T-helper 17 cell (primary cell): ENCODE measurements around the gene OLA1. TPM values are rescaled to one million over a fixed set of nuclear protein-coding genes. Genes with fewer than 3 reads are reported as not detected.

Source experiments
- ATAC-seq: fragments of 150-1000 bp; cut with Tn5 transposase; 2 replicates; pipeline ENCODE4 v1.10.0; 2021; ENCODE audit warnings: mild to moderate bottlenecking, moderate library complexity
- DNase-seq, 3 donors: peaks; one replicate each; pipeline versions ENCODE4 v3.0.0 to v3.0.0-alpha.2; 2020 to 2021
- H3K9me3 ChIP-seq: one replicate; pipeline ENCODE4 v1.7.0; 2013; ENCODE audit warnings: low read length, mild to moderate bottlenecking; ENCODE audit not compliant: control insufficient read depth, poor library complexity, severe bottlenecking
- H3K27ac Mint-ChIP-seq: one replicate; pipeline ENCODE4 v1.8.0; 2022; ENCODE audit warnings: mild to moderate bottlenecking, moderate library complexity, mixed read lengths
- H3K27me3 Mint-ChIP-seq: one replicate; pipeline ENCODE4 v1.8.0; 2022; ENCODE audit warnings: mixed read lengths
- H3K36me3 Mint-ChIP-seq: one replicate; pipeline ENCODE4 v1.8.0; 2022; ENCODE audit warnings: low read depth, mixed read lengths
- H3K4me1 Mint-ChIP-seq: one replicate; pipeline ENCODE4 v1.8.0; 2022; ENCODE audit warnings: mild to moderate bottlenecking, mixed read lengths
- H3K4me3 Mint-ChIP-seq: one replicate; pipeline ENCODE4 v1.8.0; 2022; ENCODE audit warnings: mild to moderate bottlenecking, moderate library complexity, mixed read lengths
- total RNA-seq, 4 donors: library from RNA in 2 of 4; stranded (reverse) in 2 of 4; gene quantifications; one replicate each; pipeline ENCODE4 v1.2.3 and lab custom pipeline; 2022 to 2026

OLA1 gene
- total RNA-seq, 2 donors from 2014 or later, result 42.3 to 43.6 TPM

DNA sequence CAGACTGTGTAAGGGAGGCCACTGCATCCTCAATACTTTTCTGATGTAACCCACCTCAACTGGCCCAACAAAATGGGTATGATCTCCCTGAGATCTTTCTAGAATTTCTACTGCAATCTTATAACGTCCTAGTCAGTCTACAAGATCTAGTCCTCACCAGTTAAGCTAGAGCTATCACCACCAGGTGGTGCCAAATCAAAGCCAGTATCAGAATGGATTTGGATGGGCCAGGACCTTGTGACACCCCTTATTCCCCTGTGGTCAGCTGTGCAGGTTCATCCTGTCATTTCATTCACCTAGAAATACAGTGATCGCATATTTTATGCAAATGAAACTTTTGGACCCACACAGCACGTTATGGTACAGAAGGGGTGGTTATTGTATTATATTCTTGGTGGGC, 90.3 kb downstream of the OLA1 start:
- peaks cover 19% of the 10 kb centered on the region for H3K4me1 Mint-ChIP-seq
- no peaks in the 10 kb centered on the region for H3K36me3 Mint-ChIP-seq
- no peaks in the 10 kb centered on the region for H3K27me3 Mint-ChIP-seq
- DNase-seq (no peak), ATAC-seq (no peak)
- no peaks in the 10 kb centered on the region for H3K9me3 ChIP-seq
- H3K4me3 Mint-ChIP-seq, result no peak overlapping the region
- H3K27ac Mint-ChIP-seq, result no peak overlapping the region

DNA sequence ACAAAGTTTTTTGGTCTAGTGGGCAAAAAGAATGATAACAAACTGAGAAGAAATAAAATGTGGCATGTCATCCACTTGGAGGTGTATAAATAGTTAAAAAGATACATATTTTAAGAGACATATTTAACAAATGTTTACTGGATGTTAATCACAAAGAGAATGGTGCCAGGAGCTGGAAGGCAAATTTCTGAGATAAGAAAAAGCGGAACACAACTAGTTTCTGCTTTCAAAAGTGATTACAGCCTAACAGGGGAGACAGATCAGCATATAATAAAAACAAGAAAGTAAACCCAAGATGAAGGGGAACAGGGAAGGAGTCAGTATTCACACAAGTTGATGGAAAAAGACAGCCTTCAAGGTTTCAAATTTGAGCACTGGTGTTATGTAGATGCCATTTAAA, 91.3 kb downstream of the OLA1 start:
- H3K4me1 Mint-ChIP-seq, result peaks cover 17% of the 10 kb centered on the region
- DNase-seq (no peak), ATAC-seq (no peak)
- H3K4me3 Mint-ChIP-seq, result no peak overlapping the region
- H3K9me3 ChIP-seq, result no peaks in the 10 kb centered on the region
- no peak overlapping the region for H3K27ac Mint-ChIP-seq
- H3K36me3 Mint-ChIP-seq, result no peaks in the 10 kb centered on the region
- no peaks in the 10 kb centered on the region for H3K27me3 Mint-ChIP-seq

- no peak overlapping the region for H3K27ac Mint-ChIP-seq
- peaks cover 4% of the 10 kb centered on the region for H3K36me3 Mint-ChIP-seq
- no peak overlapping the region for H3K4me3 Mint-ChIP-seq
- no peak for ATAC-seq
- H3K27me3 Mint-ChIP-seq, result no peaks in the 10 kb centered on the region
- no peak for DNase-seq
- peaks cover 13% of the 10 kb centered on the region for H3K4me1 Mint-ChIP-seq
- H3K9me3 ChIP-seq, result no peaks in the 10 kb centered on the region
Observed at GRCh38 chr2:174153757-174154680, 94.3 kb downstream of the OLA1 start.

DNA sequence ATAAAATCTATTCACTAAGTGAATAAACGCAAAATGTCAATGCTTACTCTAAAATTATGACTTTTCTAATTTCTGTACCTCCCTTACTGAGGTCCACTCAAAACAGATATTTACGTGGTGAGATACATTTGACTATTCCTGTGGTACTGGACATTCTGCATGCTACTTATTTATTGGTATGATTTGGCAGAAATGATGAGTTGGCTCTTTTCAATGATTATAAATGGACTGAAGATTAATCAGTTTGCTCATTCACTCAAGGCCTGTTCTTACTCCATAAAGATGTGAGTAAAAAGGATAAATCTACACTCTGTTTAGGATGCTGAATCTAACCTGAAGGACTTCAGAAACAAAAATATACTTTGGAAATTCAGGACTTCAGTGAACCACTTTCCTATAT, 98.8 kb downstream of the OLA1 start:
- H3K27me3 Mint-ChIP-seq, result no peaks in the 10 kb centered on the region
- ATAC-seq (no peak), DNase-seq (no peak)
- no peak overlapping the region for H3K4me3 Mint-ChIP-seq
- no peak overlapping the region for H3K27ac Mint-ChIP-seq
- no peaks in the 10 kb centered on the region for H3K9me3 ChIP-seq
- peaks cover 17% of the 10 kb centered on the region for H3K4me1 Mint-ChIP-seq
- peaks cover 13% of the 10 kb centered on the region for H3K36me3 Mint-ChIP-seq

DNA sequence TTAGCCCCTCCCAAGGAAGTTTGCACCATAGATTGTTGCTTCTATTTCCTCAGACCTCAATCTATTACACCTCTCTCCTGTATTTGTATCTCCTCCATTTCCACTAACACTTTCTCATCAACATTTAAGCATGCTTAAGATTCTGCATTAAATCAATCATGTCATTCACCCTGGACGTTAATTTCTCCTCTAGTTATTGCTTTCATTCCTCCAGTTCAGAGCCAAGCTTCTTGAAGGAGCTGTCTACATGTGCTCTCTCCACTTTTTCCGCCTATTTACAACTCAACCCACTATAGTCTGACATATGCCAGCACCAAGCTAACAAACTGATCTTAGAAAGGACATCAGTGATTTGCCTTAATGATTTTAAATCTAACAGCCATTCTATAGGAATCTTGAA, 99.5 kb downstream of the OLA1 start:
- Mint-ChIP-seq H3K36me3 (peaks cover 13% of the 10 kb centered on the region), H3K4me1 (peaks cover 13% of the 10 kb centered on the region), H3K27ac (no peak overlapping the region), H3K27me3 (no peaks in the 10 kb centered on the region), H3K4me3 (no peak overlapping the region)
- ATAC-seq (no peak), DNase-seq (no peak)
- H3K9me3 ChIP-seq, result no peaks in the 10 kb centered on the region

DNA sequence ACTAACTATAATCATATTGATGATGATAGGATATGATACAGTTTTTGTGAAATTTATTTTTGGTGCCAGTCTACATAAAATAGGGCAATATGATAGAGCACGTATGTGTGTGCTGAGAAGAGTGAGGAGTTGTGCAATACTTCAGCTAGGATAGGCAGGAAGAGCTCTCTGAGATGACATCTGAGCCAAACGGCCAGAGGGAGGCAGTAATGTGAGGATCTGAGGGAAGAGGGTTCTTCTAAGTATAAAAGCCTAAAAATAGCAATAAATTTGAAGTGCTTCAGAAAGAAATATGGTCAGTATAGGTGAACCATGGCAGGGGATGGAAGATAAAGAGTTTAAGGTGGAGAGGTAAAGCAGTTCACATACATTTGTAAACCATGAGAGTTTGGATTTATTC, 102.5 kb downstream of the OLA1 start:
- H3K27me3 Mint-ChIP-seq, result no peaks in the 10 kb centered on the region
- H3K9me3 ChIP-seq, result no peaks in the 10 kb centered on the region
- H3K27ac Mint-ChIP-seq, result no peak overlapping the region
- DNase-seq (no peak), ATAC-seq (no peak)
- peaks cover 11% of the 10 kb centered on the region for H3K36me3 Mint-ChIP-seq
- no peak overlapping the region for H3K4me3 Mint-ChIP-seq
- peaks cover 13% of the 10 kb centered on the region for H3K4me1 Mint-ChIP-seq

DNA sequence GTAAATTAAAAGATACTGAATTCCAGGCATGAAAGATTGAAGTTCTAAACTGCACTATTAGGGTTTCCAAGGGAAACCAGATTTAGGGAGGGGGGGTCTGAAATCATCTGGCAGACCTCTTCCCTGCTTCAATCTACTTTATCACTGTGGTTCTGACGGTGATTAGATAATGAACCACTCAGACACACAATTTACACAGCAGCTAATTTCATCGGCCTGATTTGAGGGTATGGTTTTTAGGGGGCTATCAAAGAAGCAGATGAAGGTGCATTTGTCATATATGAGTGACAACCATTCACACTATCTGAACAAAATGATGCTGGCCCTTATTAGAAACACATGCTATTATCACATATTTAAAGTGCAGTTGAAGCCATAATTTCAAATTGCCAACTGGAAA, 106.0 kb downstream of the OLA1 start:
- ATAC-seq (no peak), DNase-seq (no peak)
- H3K27me3 Mint-ChIP-seq, result no peaks in the 10 kb centered on the region
- no peak overlapping the region for H3K4me3 Mint-ChIP-seq
- peaks cover 8% of the 10 kb centered on the region for H3K4me1 Mint-ChIP-seq
- peaks cover 9% of the 10 kb centered on the region for H3K36me3 Mint-ChIP-seq
- H3K27ac Mint-ChIP-seq, result no peak overlapping the region
- H3K9me3 ChIP-seq, result no peaks in the 10 kb centered on the region

DNA sequence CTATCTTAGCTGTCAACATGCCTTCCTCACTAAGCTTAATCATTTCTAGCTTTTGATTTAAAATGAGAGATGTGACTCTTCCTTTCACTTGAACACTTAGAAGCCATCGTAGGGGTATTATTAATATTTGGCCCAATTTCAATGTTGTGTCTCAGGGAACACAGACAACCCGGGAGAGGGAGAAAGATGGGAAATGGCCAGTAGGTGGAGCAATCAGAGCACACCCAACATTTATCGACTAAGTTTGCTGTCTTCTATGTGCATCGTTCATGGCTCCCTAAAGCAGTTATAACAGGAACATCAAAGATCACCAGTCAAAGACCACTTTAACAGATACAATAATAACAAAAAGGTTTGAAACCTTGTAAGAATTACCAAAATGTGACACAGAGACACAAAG, 110.2 kb downstream of the OLA1 start:
- no peak overlapping the region for H3K27ac Mint-ChIP-seq
- peaks cover 3% of the 10 kb centered on the region for H3K4me1 Mint-ChIP-seq
- no peaks in the 10 kb centered on the region for H3K27me3 Mint-ChIP-seq
- H3K9me3 ChIP-seq, result no peaks in the 10 kb centered on the region
- ATAC-seq (no peak), DNase-seq (no peak)
- H3K36me3 Mint-ChIP-seq, result peaks cover 4% of the 10 kb centered on the region
- H3K4me3 Mint-ChIP-seq, result no peak overlapping the region

- H3K27me3 Mint-ChIP-seq, result no peaks in the 10 kb centered on the region
- H3K27ac Mint-ChIP-seq, result no peak overlapping the region
- H3K4me3 Mint-ChIP-seq, result no peak overlapping the region
- no peak for ATAC-seq
- peaks cover 4% of the 10 kb centered on the region for H3K36me3 Mint-ChIP-seq
- DNase-seq, result no peak
- H3K4me1 Mint-ChIP-seq, result peaks cover 8% of the 10 kb centered on the region
- no peaks in the 10 kb centered on the region for H3K9me3 ChIP-seq
Observed at GRCh38 chr2:174135981-174136380, 112.4 kb downstream of the OLA1 start.

- no peaks in the 10 kb centered on the region for H3K27me3 Mint-ChIP-seq
Observed at GRCh38 chr2:174125090-174125489, 123.2 kb downstream of the OLA1 start.

GRCh38 chr2:174124181-174124580, 124.2 kb downstream of the OLA1 start:
- H3K27me3 Mint-ChIP-seq, result no peaks in the 10 kb centered on the region
- no peaks in the 10 kb centered on the region for H3K4me1 Mint-ChIP-seq
- no peaks in the 10 kb centered on the region for H3K9me3 ChIP-seq
- ATAC-seq (no peak), DNase-seq (no peak)
- no peaks in the 10 kb centered on the region for H3K36me3 Mint-ChIP-seq
- no peak overlapping the region for H3K4me3 Mint-ChIP-seq
- no peak overlapping the region for H3K27ac Mint-ChIP-seq

More at GRCh38 chr2:174125090-174125489, 123.2 kb downstream of the OLA1 start:
- no peaks in the 10 kb centered on the region for H3K36me3 Mint-ChIP-seq
- DNase-seq (no peak), ATAC-seq (no peak)
- H3K27ac Mint-ChIP-seq, result no peak overlapping the region
- H3K4me3 Mint-ChIP-seq, result no peak overlapping the region
- no peaks in the 10 kb centered on the region for H3K4me1 Mint-ChIP-seq
- H3K9me3 ChIP-seq, result no peaks in the 10 kb centered on the region

DNA sequence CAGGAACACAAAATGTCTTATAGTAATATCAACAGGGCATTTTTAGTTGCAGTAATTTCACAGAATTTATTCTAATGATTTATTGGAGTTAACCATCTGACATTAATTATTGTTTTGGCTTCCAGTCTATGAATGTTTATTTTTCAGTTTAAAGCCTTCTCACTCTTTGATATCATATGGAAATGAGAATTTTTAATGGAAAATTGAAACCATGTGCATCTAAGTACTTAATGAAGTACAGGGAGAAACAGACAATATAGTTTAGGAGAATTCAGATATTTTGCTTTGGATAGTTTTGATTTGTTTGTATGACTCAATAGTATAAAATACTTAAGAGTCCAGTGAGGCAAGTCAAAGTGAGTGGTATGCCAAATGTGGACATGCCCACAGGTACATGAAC, 126.1 kb downstream of the OLA1 start:
- no peak for ATAC-seq
- Mint-ChIP-seq H3K27ac (no peak overlapping the region), H3K4me1 (no peaks in the 10 kb centered on the region), H3K36me3 (peaks cover 4% of the 10 kb centered on the region), H3K27me3 (no peaks in the 10 kb centered on the region), H3K4me3 (no peak overlapping the region)
- DNase-seq, result no peak
- no peaks in the 10 kb centered on the region for H3K9me3 ChIP-seq

DNA sequence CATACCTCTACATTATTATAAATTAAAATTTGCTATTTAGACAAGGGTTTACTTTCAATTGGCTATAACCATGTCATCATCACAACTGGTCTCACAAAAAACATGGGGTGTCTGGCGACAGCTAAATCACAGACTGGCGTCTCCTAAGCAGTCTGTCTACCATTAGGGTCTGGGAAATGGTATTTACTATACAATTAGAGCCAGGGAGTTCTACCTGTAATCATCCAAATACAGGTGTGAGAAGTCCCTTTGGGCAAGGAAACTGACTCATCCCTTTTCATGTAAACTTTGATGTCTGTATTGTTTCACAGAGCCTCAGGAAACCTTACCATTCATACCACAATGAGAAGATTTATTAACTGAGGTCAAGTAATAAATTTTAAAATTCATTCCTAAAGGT, 126.7 kb downstream of the OLA1 start:
- Mint-ChIP-seq H3K4me1 (no peaks in the 10 kb centered on the region), H3K36me3 (peaks cover 4% of the 10 kb centered on the region), H3K27ac (no peak overlapping the region), H3K4me3 (no peak overlapping the region), H3K27me3 (no peaks in the 10 kb centered on the region)
- H3K9me3 ChIP-seq, result no peaks in the 10 kb centered on the region
- DNase-seq, result no peak
- no peak for ATAC-seq

DNA sequence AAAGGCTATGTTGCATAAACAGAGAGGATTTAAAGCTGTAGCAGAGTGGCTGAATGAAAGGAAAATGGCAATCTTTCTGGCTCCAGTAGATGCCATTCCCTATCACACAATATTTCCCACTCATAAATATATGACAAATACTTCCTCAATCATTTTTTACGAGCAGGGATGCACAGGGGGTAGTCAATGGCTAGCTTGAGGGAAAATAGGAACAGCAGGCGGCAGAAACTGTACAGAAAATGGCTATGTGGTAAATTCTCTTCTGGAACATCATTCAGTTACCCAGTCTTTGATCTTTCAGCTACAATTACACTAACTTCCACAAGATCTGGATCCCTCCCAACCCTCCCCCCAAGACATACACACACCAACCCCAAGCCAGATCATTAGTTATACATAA, 127.2 kb downstream of the OLA1 start:
- ATAC-seq (no peak), DNase-seq (no peak)
- no peaks in the 10 kb centered on the region for H3K9me3 ChIP-seq
- Mint-ChIP-seq H3K4me3 (no peak overlapping the region), H3K4me1 (no peaks in the 10 kb centered on the region), H3K27me3 (no peaks in the 10 kb centered on the region), H3K36me3 (peaks cover 4% of the 10 kb centered on the region), H3K27ac (no peak overlapping the region)
